Central memory CD4-positive, alpha-beta T cell (primary cell): ENCODE results near the gene MOB3B.

ENCODE experiments used
- DNase-seq: peaks from one replicate; pipeline ENCODE4 v3.0.0; 2022

The MOB3B gene

GRCh38 chr9:27413511-27414219 lies 115.9 kb downstream of the MOB3B start:
- no peak for DNase-seq

GRCh38 chr9:27412963-27413362 lies 116.7 kb downstream of the MOB3B start:
- no peak for DNase-seq

GRCh38 chr9:27412081-27412480 lies 117.5 kb downstream of the MOB3B start:
- no peak for DNase-seq

GRCh38 chr9:27408482-27408881 lies 121.1 kb downstream of the MOB3B start:
- DNase-seq, result no peak

GRCh38 chr9:27408001-27408400 lies 121.6 kb downstream of the MOB3B start:
- DNase-seq, result no peak

GRCh38 chr9:27407491-27407890 lies 122.1 kb downstream of the MOB3B start:
- DNase-seq, result no peak

GRCh38 chr9:27404661-27405060 lies 125.0 kb downstream of the MOB3B start:
- no peak for DNase-seq

GRCh38 chr9:27402626-27403025 lies 127.0 kb downstream of the MOB3B start:
- DNase-seq, result no peak

GRCh38 chr9:27400334-27400880 lies 129.2 kb downstream of the MOB3B start:
- DNase-seq, result no peak

- DNase-seq, result no peak
These were observed 130.5 kb downstream of the MOB3B start for GRCh38 chr9:27398982-27399653.

GRCh38 chr9:27396495-27396894 lies 133.1 kb downstream of the MOB3B start:
- no peak for DNase-seq

- no peak for DNase-seq
These were observed 134.1 kb downstream of the MOB3B start for GRCh38 chr9:27395484-27395921.

GRCh38 chr9:27394826-27395201 lies 134.8 kb downstream of the MOB3B start:
- no peak for DNase-seq

GRCh38 chr9:27394154-27394825 lies 135.3 kb downstream of the MOB3B start:
- no peak for DNase-seq

- DNase-seq, result no peak
These were observed 136.4 kb downstream of the MOB3B start for GRCh38 chr9:27393054-27393846.

- no peak for DNase-seq
These were observed 137.2 kb downstream of the MOB3B start for GRCh38 chr9:27392451-27392850.

GRCh38 chr9:27391040-27391895 lies 138.3 kb downstream of the MOB3B start:
- no peak for DNase-seq

GRCh38 chr9:27388150-27388549 lies 141.5 kb downstream of the MOB3B start:
- DNase-seq, result no peak

- DNase-seq, result no peak
These were observed 141.9 kb downstream of the MOB3B start for GRCh38 chr9:27387722-27388121.

- DNase-seq, result no peak
These were observed 143.0 kb downstream of the MOB3B start for GRCh38 chr9:27386571-27387091.

- DNase-seq, result no peak
These were observed 143.8 kb downstream of the MOB3B start for GRCh38 chr9:27385606-27386322.
